Esophagus muscularis mucosa (tissue), 4 donors: ENCODE data around the gene FOXL2NB. TPM values are rescaled to one million over a fixed set of nuclear protein-coding genes. Genes with fewer than 3 reads are reported as not detected.
A peak's percentile ranks its signal among the peaks of the same experiment; 100 is the strongest.

Experiments used
- DNase-seq: peaks from one replicate; pipeline ENCODE4 v3.0.0-alpha.2; 2017; ENCODE audit errors: extremely low spot score
- H3K27ac ChIP-seq, 4 donors: fragments of 200-600 bp; sonication (generic); replicated peaks in 1 of 4; 1 replicate in 3 of 4; 2 replicates in 1 of 4; pipeline ENCODE4 v1.5.1; 2016 to 2019; ENCODE audit warnings: mild to moderate bottlenecking in 1 of 4
- H3K27me3 ChIP-seq, 4 donors: fragments of 200-600 bp; sonication (generic); one replicate each; pipeline versions ENCODE4 v1.5.1 to v1.6.0; 2016 to 2019
- H3K36me3 ChIP-seq, 4 donors: fragments of 200-600 bp; sonication (generic); one replicate each; pipeline ENCODE4 v1.5.1; 2016 to 2019
- H3K4me1 ChIP-seq, 4 donors: fragments of 200-600 bp; sonication (generic); one replicate each; pipeline ENCODE4 v1.5.1; 2016 to 2019
- H3K4me3 ChIP-seq, 4 donors: fragments of 200-600 bp; sonication (generic); 1 replicate in 2 of 4; 2 replicates in 2 of 4; pipeline ENCODE4 v1.5.1; 2016 to 2019; ENCODE audit warnings: mild to moderate bottlenecking in 4 of 4, moderate library complexity in 1 of 4
- H3K9me3 ChIP-seq, 4 donors: fragments of 200-600 bp; sonication (generic); 1 replicate in 3 of 4; 2 replicates in 1 of 4; pipeline ENCODE4 v1.5.1; 2016 to 2019
- EP300 ChIP-seq: sonication (generic); formaldehyde crosslinking; IDR thresholded peaks from one replicate; pipeline ENCODE4 v1.6.1; 2017; ENCODE audit warnings: antibody characterized with exemption
- POLR2A ChIP-seq: fragments of 450-650 bp; IDR thresholded peaks from one replicate; pipeline ENCODE4 v1.6.1; 2017; ENCODE audit warnings: antibody characterized with exemption, moderate library complexity, mild to moderate bottlenecking, low read depth
- POLR2AphosphoS5 ChIP-seq, 2 donors: sonication (generic); formaldehyde crosslinking; IDR thresholded peaks; one replicate each; pipeline ENCODE4 v1.6.1; 2017; ENCODE audit warnings: antibody characterized with exemption in 2 of 2
- WGBS: methylation state at CpG from one replicate; pipeline ENCODE4 v1.1.5; 2018; 5-methylcytosine and 5-hydroxymethylcytosine counted together
- intact Hi-C: fragments of 100-400 bp; cut with DNase I; formaldehyde crosslinking; loops from one replicate; pipeline ENCODE4 v1.15.1; 2023
- total RNA-seq, 4 donors: library from RNA; depleted of rRNA; stranded (reverse); fragments of >200 nt; gene quantifications; one replicate each; pipeline versions ENCODE4 v1.1.0 to v1.2.1, GENCODE V29; 2016
- TF ChIP-seq, protein P1 (sequence below), 3 experiments: fragments of 200-600 bp in 2 of 3; fragments of 450-650 bp in 1 of 3; sonication (generic) in 2 of 3; IDR thresholded peaks; one replicate each; pipeline ENCODE4 v1.5.1; 2017 to 2019; ENCODE audit warnings: antibody characterized with exemption in 3 of 3, mild to moderate bottlenecking in 2 of 3, moderate library complexity in 1 of 3

Gene FOXL2NB
- total RNA-seq, 4 donors from 2014 or later: not detected

DNA sequence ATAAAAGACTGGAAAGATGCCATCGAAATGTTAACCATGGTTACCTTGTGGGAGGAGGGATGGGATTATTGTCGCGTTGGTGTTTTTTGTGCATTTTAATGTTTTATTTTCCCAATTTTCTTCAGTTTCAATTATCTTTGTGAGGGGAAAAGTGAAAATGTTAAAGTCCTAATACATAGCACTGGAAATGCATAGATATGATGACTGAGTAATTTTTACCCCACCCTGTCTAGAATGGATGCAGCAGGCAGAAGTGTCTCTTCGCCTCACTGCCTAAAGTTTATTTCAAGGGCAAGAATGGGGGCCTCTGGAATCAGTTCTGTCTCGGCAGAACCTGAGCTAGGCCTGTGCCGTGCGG is 11.5 kb upstream of the FOXL2NB start:
- Histone ChIP-seq H3K27ac (no peak overlapping the region), H3K4me1 (peaks cover 40 to 47% (median 45%) of the 10 kb centered on the region in 4 donors), H3K27me3 (peaks cover 17 to 62% (median 50%) of the 10 kb centered on the region in 4 donors), H3K36me3 (no peaks in the 10 kb centered on the region), H3K9me3 (no peaks in the 10 kb centered on the region), H3K4me3 (peak overlapping the region in 1 of 4 donors; percentile 45)
- 68% methylated on average over 7 of the region's 7 CpGs for WGBS
- TF ChIP-seq, protein P1, sequence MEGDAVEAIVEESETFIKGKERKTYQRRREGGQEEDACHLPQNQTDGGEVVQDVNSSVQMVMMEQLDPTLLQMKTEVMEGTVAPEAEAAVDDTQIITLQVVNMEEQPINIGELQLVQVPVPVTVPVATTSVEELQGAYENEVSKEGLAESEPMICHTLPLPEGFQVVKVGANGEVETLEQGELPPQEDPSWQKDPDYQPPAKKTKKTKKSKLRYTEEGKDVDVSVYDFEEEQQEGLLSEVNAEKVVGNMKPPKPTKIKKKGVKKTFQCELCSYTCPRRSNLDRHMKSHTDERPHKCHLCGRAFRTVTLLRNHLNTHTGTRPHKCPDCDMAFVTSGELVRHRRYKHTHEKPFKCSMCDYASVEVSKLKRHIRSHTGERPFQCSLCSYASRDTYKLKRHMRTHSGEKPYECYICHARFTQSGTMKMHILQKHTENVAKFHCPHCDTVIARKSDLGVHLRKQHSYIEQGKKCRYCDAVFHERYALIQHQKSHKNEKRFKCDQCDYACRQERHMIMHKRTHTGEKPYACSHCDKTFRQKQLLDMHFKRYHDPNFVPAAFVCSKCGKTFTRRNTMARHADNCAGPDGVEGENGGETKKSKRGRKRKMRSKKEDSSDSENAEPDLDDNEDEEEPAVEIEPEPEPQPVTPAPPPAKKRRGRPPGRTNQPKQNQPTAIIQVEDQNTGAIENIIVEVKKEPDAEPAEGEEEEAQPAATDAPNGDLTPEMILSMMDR (IDR thresholded peaks at IDR 0.05): no peak
- TF ChIP-seq EP300 (no peak), POLR2A (no peak), POLR2AphosphoS5 (IDR thresholded peaks at IDR 0.05) (no peak)
- DNase-seq: no peak
- intact Hi-C loops: loop anchor here (5.0 kb wide), 1 partner anchor 42 kb away; no protein-coding TSS in a partner anchor

DNA sequence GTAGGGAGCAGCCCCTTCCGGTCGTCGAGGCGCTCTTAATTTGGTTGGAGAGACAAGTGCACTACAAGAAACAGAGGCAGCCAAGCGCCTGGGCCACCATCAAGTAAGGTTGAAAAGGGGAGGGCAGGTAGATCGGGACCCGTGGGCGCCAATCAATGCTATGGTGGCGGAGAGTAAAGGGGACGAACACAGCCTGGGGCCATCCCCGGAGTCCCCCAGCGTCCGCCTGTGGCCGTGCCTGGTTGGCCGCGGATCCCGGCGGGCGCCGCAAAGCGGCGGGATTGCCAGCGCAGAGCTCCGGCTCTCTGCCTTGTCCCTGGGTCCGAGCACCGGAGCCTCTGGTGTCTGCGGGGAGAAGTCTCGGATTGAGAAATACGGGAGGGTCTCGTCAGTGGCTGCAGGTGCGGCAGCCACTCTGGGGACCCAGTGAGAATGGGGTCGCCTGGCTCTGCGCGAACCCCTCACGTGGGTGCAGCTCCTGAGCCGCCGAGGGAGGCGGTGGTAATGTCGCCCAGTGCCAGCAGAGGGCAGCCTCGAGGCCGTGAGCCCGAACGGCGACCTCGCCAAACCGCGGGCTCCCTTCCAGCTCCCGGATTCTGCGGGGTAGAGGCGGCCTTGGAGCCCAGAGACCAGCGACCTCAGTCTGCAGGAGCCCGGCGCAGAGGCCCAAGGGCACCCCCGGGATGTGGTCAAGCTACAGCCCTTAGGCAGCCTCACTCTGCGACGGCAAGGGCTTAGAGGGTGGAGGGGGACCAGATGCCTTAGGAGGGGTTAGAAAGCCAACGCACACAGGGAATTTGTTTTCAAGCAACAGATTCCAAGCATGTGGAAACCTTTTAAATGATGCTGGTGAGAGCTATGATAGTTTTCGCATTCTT is 10.9 kb upstream of the FOXL2NB start:
- Histone ChIP-seq H3K27ac (no peak overlapping the region), H3K9me3 (no peaks in the 10 kb centered on the region), H3K36me3 (no peaks in the 10 kb centered on the region), H3K27me3 (peaks cover 17 to 68% (median 56%) of the 10 kb centered on the region in 4 donors), H3K4me1 (peaks cover 40 to 47% (median 45%) of the 10 kb centered on the region in 4 donors), H3K4me3 (peak overlapping the region; percentile 44 to 55 (median 44))
- TF ChIP-seq POLR2AphosphoS5 (IDR thresholded peaks at IDR 0.05): peak in 1 of 2 donors; percentile 40
- TF ChIP-seq POLR2A: no peak
- TF ChIP-seq EP300: no peak
- TF ChIP-seq, protein P1 (IDR thresholded peaks at IDR 0.05): peak; percentile 75 to 98 (median 90)
- no peak for DNase-seq
- WGBS: 21% methylated on average over 17 of the region's 58 CpGs
- intact Hi-C loops: loop anchor here (2.0 to 5.0 kb wide), 2 partner anchors 41 to 393 kb away; no protein-coding TSS in a partner anchor

DNA sequence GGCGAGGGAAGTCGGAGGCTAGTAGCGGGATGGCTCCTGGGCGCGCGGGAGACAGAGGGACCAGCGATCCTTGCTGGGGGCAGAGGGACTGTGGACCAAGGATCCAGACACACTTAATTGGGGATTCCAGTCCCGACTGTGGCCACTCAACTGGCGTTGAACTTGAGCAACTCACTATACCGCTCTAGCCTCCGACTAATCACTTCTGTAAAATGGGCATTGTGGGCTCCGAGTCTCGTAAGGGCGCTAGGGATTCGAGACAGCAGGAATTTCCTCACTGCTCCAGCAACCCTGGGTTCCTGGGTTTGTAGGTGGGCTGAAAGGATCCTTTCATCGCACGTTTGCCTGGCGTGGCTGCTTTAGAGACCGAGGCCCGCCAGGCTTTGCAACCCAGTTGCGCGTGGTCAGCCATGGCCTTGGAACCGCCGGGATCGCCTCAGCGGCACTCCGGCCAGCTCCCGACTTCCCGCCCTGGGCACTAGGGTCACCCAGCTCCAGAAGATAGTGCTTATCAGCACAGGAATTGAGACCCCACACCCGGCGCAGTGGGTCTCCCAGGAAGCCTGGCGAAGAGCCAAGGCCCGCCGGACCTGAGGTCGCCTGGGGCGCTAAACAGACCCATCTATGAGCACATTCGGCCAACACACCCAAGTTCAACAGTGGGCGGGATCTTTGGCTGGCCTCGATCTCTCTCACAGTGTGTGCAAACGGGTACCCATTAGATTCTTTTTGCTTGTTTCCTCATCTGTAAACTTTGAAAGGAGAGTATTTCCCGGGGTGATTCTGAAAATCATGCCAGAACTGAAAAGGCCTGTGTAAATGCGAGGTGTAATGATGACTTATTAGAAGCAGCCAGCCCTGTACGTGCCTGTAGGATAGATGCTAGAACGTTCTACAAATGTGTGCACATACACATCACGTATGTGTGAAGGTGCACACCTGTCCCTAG is 10.0 kb upstream of the FOXL2NB start:
- 14% methylated on average over 30 of the region's 45 CpGs for WGBS
- Histone ChIP-seq H3K27ac (no peak overlapping the region), H3K4me1 (peaks cover 40 to 47% (median 45%) of the 10 kb centered on the region in 4 donors), H3K4me3 (peak overlapping the region; percentile 44 to 55 (median 44)), H3K9me3 (no peaks in the 10 kb centered on the region), H3K36me3 (no peaks in the 10 kb centered on the region), H3K27me3 (peaks cover 17 to 77% (median 65%) of the 10 kb centered on the region in 4 donors)
- TF ChIP-seq POLR2AphosphoS5 (IDR thresholded peaks at IDR 0.05) (no peak), EP300 (no peak)
- intact Hi-C loops: loop anchor here (2.0 to 5.0 kb wide), 2 partner anchors 40 to 392 kb away; no protein-coding TSS in a partner anchor
- no peak for DNase-seq

DNA sequence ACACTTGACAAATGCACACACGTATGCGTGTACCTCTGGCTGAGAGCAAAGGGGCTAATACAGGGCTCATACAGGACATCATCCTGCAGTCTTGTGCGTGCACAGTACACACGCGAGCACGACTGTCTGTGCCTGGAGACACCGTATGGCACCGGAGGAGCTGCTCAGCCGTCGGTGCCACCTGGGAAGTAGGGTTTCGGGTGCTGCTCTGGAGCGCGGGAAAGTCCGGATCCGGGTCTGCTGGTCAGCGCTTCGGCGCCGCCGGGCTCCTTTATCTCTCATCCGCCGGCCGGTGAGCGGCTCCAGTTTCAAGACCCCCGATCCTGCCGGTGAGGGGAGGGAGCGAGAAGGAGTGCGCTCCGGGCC is 9.3 kb upstream of the FOXL2NB start:
- H3K27ac ChIP-seq: no peak overlapping the region
- no peaks in the 10 kb centered on the region for H3K9me3 ChIP-seq
- peaks cover 40 to 47% (median 45%) of the 10 kb centered on the region in 4 donors for H3K4me1 ChIP-seq
- TF ChIP-seq POLR2A: no peak
- TF ChIP-seq POLR2AphosphoS5 (IDR thresholded peaks at IDR 0.05): no peak
- no peak for TF ChIP-seq EP300
- TF ChIP-seq, protein P1 (IDR thresholded peaks at IDR 0.05): no peak
- intact Hi-C loops: loop anchor here (2.0 to 5.0 kb wide), 2 partner anchors 40 to 391 kb away; no protein-coding TSS in a partner anchor
- H3K36me3 ChIP-seq: no peaks in the 10 kb centered on the region
- no peak for DNase-seq
- WGBS: 20% methylated on average over 2 of the region's 29 CpGs
- H3K27me3 ChIP-seq: peaks cover 18 to 84% (median 71%) of the 10 kb centered on the region in 4 donors
- H3K4me3 ChIP-seq: no peak overlapping the region
